Keratinocyte (primary cell): Measurements from ENCODE around the gene CDKL5. TPM values are rescaled to one million over a fixed set of nuclear protein-coding genes. Genes with fewer than 3 reads are reported as not detected.
"Not testable (repeated sequence)": the region's sequence is repeated elsewhere in the genome, so short reads cannot be mapped to it uniquely, and the experiment has no call there.

Source experiments
- DNase-seq: peaks from one replicate; pipeline ENCODE4 v3.0.0-alpha.2; 2011; ENCODE audit warnings: low read depth, missing footprints, low spot score
- FAIRE-seq: peaks from 2 replicates; lab custom pipeline; 2011; peaks lifted over from hg19 to GRCh38; lab: Jason Lieb, UNC
- H2AFZ ChIP-seq: 2 replicates; pipeline ENCODE4 v1.6.0; 2012; ENCODE audit warnings: low read length, control low read depth, inconsistent platforms; ENCODE audit not compliant: control insufficient read depth
- H3K27ac ChIP-seq: 2 replicates; pipeline ENCODE4 v1.5.1; 2011; ENCODE audit warnings: low read length; ENCODE audit not compliant: control insufficient read depth, insufficient read depth
- H3K27me3 ChIP-seq: 3 replicates; pipeline ENCODE4 v1.6.0; 2011; ENCODE audit warnings: low read length; ENCODE audit not compliant: control insufficient read depth, insufficient read depth; ENCODE audit errors: extremely low read depth
- H3K36me3 ChIP-seq, 2 experiments: 2 replicates in 1 of 2; 3 replicates in 1 of 2; pipeline ENCODE4 v1.5.1; 2011; ENCODE audit warnings: low read length in 2 of 2, mild to moderate bottlenecking in 1 of 2; ENCODE audit not compliant: control insufficient read depth in 2 of 2, insufficient read depth in 2 of 2; ENCODE audit errors: extremely low read depth in 1 of 2
- H3K4me1 ChIP-seq: 3 replicates; pipeline ENCODE4 v1.5.1; 2011; ENCODE audit warnings: low read length; ENCODE audit not compliant: control insufficient read depth, insufficient read depth; ENCODE audit errors: extremely low read depth
- H3K4me2 ChIP-seq: 3 replicates; pipeline ENCODE4 v1.6.0; 2011; ENCODE audit warnings: low read depth, low read length; ENCODE audit not compliant: control insufficient read depth, insufficient read depth; ENCODE audit errors: extremely low read depth
- H3K4me3 ChIP-seq, 3 experiments: fragments of 200-600 bp in 1 of 3; sonication (generic) in 1 of 3; 2 replicates in 2 of 3; 3 replicates in 1 of 3; pipeline ENCODE4 v1.5.1; 2011 to 2016; ENCODE audit warnings: low read length in 3 of 3, mild to moderate bottlenecking in 3 of 3, control low read depth in 2 of 3, inconsistent platforms in 1 of 3, low read depth in 1 of 3, mixed read lengths in 1 of 3, mixed run types in 1 of 3, moderate library complexity in 1 of 3; ENCODE audit not compliant: control insufficient read depth in 2 of 3, insufficient read depth in 2 of 3; ENCODE audit errors: extremely low read depth in 1 of 3
- H3K79me2 ChIP-seq: 2 replicates; pipeline ENCODE4 v1.6.0; 2012; ENCODE audit warnings: low read length; ENCODE audit not compliant: control insufficient read depth, insufficient read depth
- H3K9ac ChIP-seq: 3 replicates; pipeline ENCODE4 v1.6.0; 2011; ENCODE audit warnings: low read length; ENCODE audit not compliant: control insufficient read depth, insufficient read depth; ENCODE audit errors: extremely low read depth
- H3K9me1 ChIP-seq: 3 replicates; pipeline ENCODE4 v1.6.0; 2011; ENCODE audit warnings: low read length; ENCODE audit not compliant: control insufficient read depth, insufficient read depth; ENCODE audit errors: extremely low read depth
- H3K9me3 ChIP-seq: 2 replicates; pipeline ENCODE4 v1.5.1; 2012; ENCODE audit warnings: low read depth, low read length; ENCODE audit not compliant: control insufficient read depth
- H4K20me1 ChIP-seq: 3 replicates; pipeline ENCODE4 v1.6.0; 2011; ENCODE audit warnings: low read length; ENCODE audit not compliant: control insufficient read depth, insufficient read depth; ENCODE audit errors: extremely low read depth
- CTCF ChIP-seq, 3 experiments: IDR thresholded peaks in 1 of 3; conservative IDR thresholded peaks in 1 of 3; optimal IDR thresholded peaks in 1 of 3; 2 replicates in 2 of 3; 3 replicates in 1 of 3; pipeline versions ENCODE3 to v1.5.1; 2011; ENCODE audit warnings: low read length in 3 of 3, mild to moderate bottlenecking in 3 of 3, moderate library complexity in 2 of 3, control low read depth in 1 of 3, inconsistent platforms in 1 of 3; ENCODE audit not compliant: insufficient read depth in 2 of 3; ENCODE audit errors: extremely low read depth in 1 of 3
- EZH2 ChIP-seq: IDR thresholded peaks from one replicate; pipeline ENCODE4 v1.6.1; 2012; ENCODE audit warnings: inconsistent platforms, mild to moderate bottlenecking, low read length, moderate library complexity
- dilution Hi-C: fragments of 300-500 bp; cut with MboI; formaldehyde crosslinking; loops from one replicate; pipeline ENCODE4 v1.7.0; 2020; ENCODE audit warnings: low sequenced_read_pairs; ENCODE audit not compliant: extremely low pct_ligation_motif_present
- polyA plus RNA-seq, 5 experiments: library from polyadenylated mRNA; depleted of rRNA in 3 of 5; stranded (reverse) in 3 of 5; stranded (forward) in 1 of 5; unstranded in 1 of 5; fragments of >200 nt; gene quantifications; 1 replicate in 1 of 5; 2 replicates in 3 of 5; 3 replicates in 1 of 5; pipeline versions ENCODE4 v1.2.1 to v1.2.3, GENCODE V29; 2011 to 2012; ENCODE audit warnings: missing spikeins in 2 of 5, low read depth in 1 of 5, low replicate concordance in 1 of 5

Gene CDKL5
- polyA plus RNA-seq, 1 donor (not counting 4 experiments of a cell fraction or from before 2014, with no cell fraction given): 3.4 TPM

DNA sequence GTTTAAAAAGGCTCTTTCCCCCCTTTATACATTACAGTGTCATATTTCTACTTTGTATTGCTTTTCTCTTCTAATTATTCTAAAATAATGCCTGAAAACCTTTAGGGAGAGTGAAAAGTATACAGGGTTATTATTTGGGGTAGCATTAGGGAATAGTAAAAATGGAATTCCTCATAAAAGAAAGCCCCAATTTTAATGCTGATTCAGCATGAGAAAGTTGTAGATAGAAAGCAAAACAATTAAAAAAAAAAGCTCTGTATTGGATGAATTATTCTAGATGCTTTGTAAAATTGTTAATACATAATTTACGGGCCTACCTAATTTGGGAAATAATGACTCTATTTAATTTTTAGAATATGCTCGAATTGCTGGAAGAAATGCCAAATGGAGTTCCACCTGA, 154.1 kb downstream of the CDKL5 start:
- H3K27me3 ChIP-seq: no peaks in the 10 kb centered on the region
- H3K9me1 ChIP-seq: no peaks in the 10 kb centered on the region
- DNase-seq: no peak
- H3K4me3 ChIP-seq: no peak overlapping the region
- FAIRE-seq: no peak
- H3K27ac ChIP-seq: no peak overlapping the region
- dilution Hi-C loops: no loop called here
- peaks cover 10% of the 10 kb centered on the region for H3K4me1 ChIP-seq
- no peak overlapping the region for H3K9ac ChIP-seq
- H3K4me2 ChIP-seq: no peak overlapping the region
- TF ChIP-seq CTCF (optimal IDR thresholded peaks at IDR 0.05 in 1 of 3, IDR thresholded peaks at IDR 0.05 in 1 of 3, conservative IDR thresholded peaks at IDR 0.05 in 1 of 3; ENCODE audit: extremely low read depth in 1 of 3, insufficient read depth in 2 of 3, low read length in 3 of 3): no peak
- TF ChIP-seq EZH2: no peak
- H3K79me2 ChIP-seq: no peaks in the 10 kb centered on the region
- H2AFZ ChIP-seq: no peak overlapping the region
- H3K9me3 ChIP-seq: no peaks in the 10 kb centered on the region
- no peaks in the 10 kb centered on the region for H3K36me3 ChIP-seq
- H4K20me1 ChIP-seq: no peaks in the 10 kb centered on the region

DNA sequence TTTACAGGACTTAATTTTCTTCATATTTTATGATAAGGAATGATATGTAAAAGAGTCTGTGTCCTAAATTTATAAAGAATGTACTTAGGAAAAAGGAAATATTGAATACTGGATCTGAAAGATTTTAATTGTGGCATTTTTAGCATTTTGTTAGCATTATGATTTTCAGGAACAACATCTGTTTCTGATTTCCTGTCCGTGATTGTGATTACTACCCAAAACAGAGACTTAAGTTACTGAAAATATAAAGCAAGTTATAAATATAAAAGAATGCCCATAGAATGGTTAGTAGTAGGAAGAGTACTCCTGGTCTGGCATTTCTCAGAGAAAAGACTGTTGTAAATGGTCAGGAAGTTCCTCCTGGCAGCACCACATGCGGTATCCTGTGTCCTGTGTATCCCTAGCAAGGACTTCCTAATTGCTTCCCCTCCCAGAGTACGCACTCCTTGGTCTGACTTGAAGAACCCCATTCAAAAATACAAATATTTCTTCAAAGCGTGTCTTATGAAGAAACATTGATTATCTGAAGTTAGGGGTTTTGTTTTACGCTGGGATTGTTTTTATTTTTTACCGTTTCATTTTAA, 157.6 kb downstream of the CDKL5 start:
- H3K4me1 ChIP-seq: no peaks in the 10 kb centered on the region
- H3K9me3 ChIP-seq: no peaks in the 10 kb centered on the region
- no peaks in the 10 kb centered on the region for H3K36me3 ChIP-seq
- H3K9me1 ChIP-seq: no peaks in the 10 kb centered on the region
- H4K20me1 ChIP-seq: no peaks in the 10 kb centered on the region
- H3K27ac ChIP-seq: no peak overlapping the region
- H3K27me3 ChIP-seq: no peaks in the 10 kb centered on the region
- no peak for DNase-seq
- no peak for TF ChIP-seq CTCF (optimal IDR thresholded peaks at IDR 0.05 in 1 of 3, IDR thresholded peaks at IDR 0.05 in 1 of 3, conservative IDR thresholded peaks at IDR 0.05 in 1 of 3; ENCODE audit: extremely low read depth in 1 of 3, insufficient read depth in 2 of 3, low read length in 3 of 3)
- TF ChIP-seq EZH2: no peak
- no peak overlapping the region for H3K4me3 ChIP-seq
- H3K79me2 ChIP-seq: no peaks in the 10 kb centered on the region
- dilution Hi-C loops: no loop called here
- no peak overlapping the region for H3K9ac ChIP-seq
- no peak overlapping the region for H3K4me2 ChIP-seq
- FAIRE-seq: no peak
- no peak overlapping the region for H2AFZ ChIP-seq

- H2AFZ ChIP-seq, H3K27me3 ChIP-seq, H3K9ac ChIP-seq, H3K27ac ChIP-seq, H3K36me3 ChIP-seq, dilution Hi-C loops, H3K9me3 ChIP-seq, H3K4me2 ChIP-seq, H3K79me2 ChIP-seq, H3K4me1 ChIP-seq, DNase-seq, FAIRE-seq, H3K4me3 ChIP-seq, H4K20me1 ChIP-seq, H3K9me1 ChIP-seq: not testable (repeated sequence)
Observed at GRCh38 chrX:18589292-18589691, 163.9 kb downstream of the CDKL5 start.
